Sigmoid colon (tissue), 7 donors: ENCODE measurements around the gene IGIP. TPM values are rescaled to one million over a fixed set of nuclear protein-coding genes. Genes with fewer than 3 reads are reported as not detected.
A peak's percentile ranks its signal among the peaks of the same experiment; 100 is the strongest.

Source experiments
- DNase-seq: peaks from one replicate; pipeline ENCODE4 v3.0.0-alpha.2; 2019
- H3K27ac ChIP-seq, 4 donors: fragments of 200-600 bp; sonication (generic); one replicate each; pipeline ENCODE4 v1.5.1; 2016 to 2019; ENCODE audit warnings: mild to moderate bottlenecking in 1 of 4
- H3K27me3 ChIP-seq, 3 donors: fragments of 200-600 bp; sonication (generic); one replicate each; pipeline ENCODE4 v1.5.1; 2019; ENCODE audit warnings: mild to moderate bottlenecking in 1 of 3
- H3K36me3 ChIP-seq, 4 donors: fragments of 200-600 bp; sonication (generic); one replicate each; pipeline ENCODE4 v1.5.1; 2016 to 2019
- H3K4me1 ChIP-seq, 4 donors: fragments of 200-600 bp; sonication (generic); one replicate each; pipeline ENCODE4 v1.5.1; 2017 to 2019
- H3K4me3 ChIP-seq, 4 donors: fragments of 200-600 bp; sonication (generic); one replicate each; pipeline ENCODE4 v1.5.1; 2017 to 2019; ENCODE audit warnings: mild to moderate bottlenecking in 2 of 4, moderate library complexity in 1 of 4
- H3K9me3 ChIP-seq, 4 donors: fragments of 200-600 bp in 3 of 4; sonication (generic) in 3 of 4; one replicate each; pipeline versions ENCODE4 v1.5.1 to v1.6.1; 2013 to 2019
- EP300 ChIP-seq, 4 donors: sonication (generic); formaldehyde crosslinking; IDR thresholded peaks; one replicate each; pipeline ENCODE4 v1.6.1; 2017; ENCODE audit warnings: antibody characterized with exemption in 4 of 4
- POLR2A ChIP-seq, 2 donors: fragments of 450-650 bp; IDR thresholded peaks; one replicate each; pipeline ENCODE4 v1.6.1; 2016; ENCODE audit warnings: antibody characterized with exemption in 2 of 2, mild to moderate bottlenecking in 2 of 2, moderate library complexity in 2 of 2
- POLR2AphosphoS5 ChIP-seq, 4 donors: sonication (generic); formaldehyde crosslinking; IDR thresholded peaks; one replicate each; pipeline ENCODE4 v1.6.1; 2017; ENCODE audit warnings: antibody characterized with exemption in 4 of 4
- WGBS, 2 donors: extraction: QIAGEN DNeasy Blood & Tissue Kit; methylation state at CpG; one replicate each; pipeline ENCODE4 v1.1.7; 2013; 5-methylcytosine and 5-hydroxymethylcytosine counted together
- intact Hi-C: fragments of 100-400 bp; cut with DNase I; formaldehyde crosslinking; loops from one replicate; pipeline ENCODE4 v1.15.1; 2023
- polyA plus RNA-seq, 3 donors: library from polyadenylated mRNA; stranded (reverse); fragments of 200-250 nt; gene quantifications; one replicate each; pipeline ENCODE4 v1.2.3, GENCODE V29; 2013
- total RNA-seq, 4 donors: library from RNA; depleted of rRNA; stranded (reverse); fragments of >200 nt; gene quantifications; one replicate each; pipeline ENCODE4 v1.1.0, GENCODE V29; 2016
- TF ChIP-seq, protein P1 (sequence below), 4 experiments: fragments of 450-650 bp in 3 of 4; fragments of 200-600 bp in 1 of 4; IDR thresholded peaks; one replicate each; pipeline ENCODE4 v1.5.1; 2016 to 2019; ENCODE audit warnings: antibody characterized with exemption in 4 of 4, mild to moderate bottlenecking in 3 of 4, moderate library complexity in 2 of 4
- donor health status: healthy with polysubstance abuse.
- donor health status: Bipolar disorder and iron deficiency.
- donor health status: healthy.

Gene IGIP
- total and polyA plus RNA-seq, 7 donors: 3.5 to 35.2 (median 24.7) TPM

DNA sequence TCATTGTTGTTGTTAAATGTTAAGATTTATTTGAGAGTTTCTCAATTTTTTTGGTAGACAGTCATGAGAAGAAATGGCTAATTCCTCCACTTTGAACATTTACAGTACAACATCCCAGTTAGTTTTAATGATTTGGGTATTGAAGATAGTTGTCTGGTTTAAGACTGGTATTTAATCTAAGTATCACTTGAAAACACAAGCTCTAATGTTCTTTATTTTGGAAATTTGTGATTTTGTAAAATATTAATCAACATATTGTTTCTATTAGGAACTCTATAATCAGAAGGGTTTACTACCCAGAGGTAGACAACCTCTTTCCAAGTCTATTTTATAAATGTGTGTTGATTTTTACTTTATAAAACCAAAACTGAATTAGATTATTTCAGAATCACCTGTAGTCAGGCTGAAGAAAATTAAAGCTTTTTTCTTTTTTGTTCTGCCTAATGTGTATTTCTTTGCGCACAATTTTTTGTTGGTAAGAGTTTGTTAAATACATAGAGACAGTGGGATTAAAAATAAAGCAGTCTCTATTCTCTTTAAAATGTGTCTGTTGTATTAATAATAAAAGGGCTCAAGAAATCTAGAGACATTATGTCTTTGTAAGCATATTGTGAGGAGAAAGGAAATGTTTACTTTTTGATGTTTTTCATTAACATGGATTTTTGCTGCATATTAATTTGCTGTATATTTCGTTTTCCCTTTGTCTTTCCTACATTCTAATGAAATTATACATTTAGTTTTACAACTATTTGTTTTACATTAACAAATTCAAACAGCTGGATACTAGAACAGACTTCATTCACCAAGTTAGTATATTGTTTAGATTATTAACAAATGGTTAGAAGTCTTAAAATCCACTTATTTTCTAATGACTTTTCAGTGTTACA is 15.7 kb upstream of the IGIP start:
- H3K27ac ChIP-seq: peak overlapping the region in 1 of 4 donors; percentile 98

GRCh38 chr5:140110646-140110957 is 15.1 kb upstream of the IGIP start:
- peaks cover 0 to 56% (median 44%) of the 10 kb centered on the region in 4 donors for H3K4me1 ChIP-seq
- H3K27me3 ChIP-seq: no peaks in the 10 kb centered on the region
- intact Hi-C loops: no loop called here
- no peak overlapping the region for H3K27ac ChIP-seq
- no peak overlapping the region for H3K4me3 ChIP-seq
- 68 to 81% methylated on average over 1 of the region's 1 CpG for WGBS, 2 donors
- H3K36me3 ChIP-seq: no peaks in the 10 kb centered on the region
- H3K9me3 ChIP-seq: no peaks in the 10 kb centered on the region
- DNase-seq: no peak
- TF ChIP-seq, protein P1, sequence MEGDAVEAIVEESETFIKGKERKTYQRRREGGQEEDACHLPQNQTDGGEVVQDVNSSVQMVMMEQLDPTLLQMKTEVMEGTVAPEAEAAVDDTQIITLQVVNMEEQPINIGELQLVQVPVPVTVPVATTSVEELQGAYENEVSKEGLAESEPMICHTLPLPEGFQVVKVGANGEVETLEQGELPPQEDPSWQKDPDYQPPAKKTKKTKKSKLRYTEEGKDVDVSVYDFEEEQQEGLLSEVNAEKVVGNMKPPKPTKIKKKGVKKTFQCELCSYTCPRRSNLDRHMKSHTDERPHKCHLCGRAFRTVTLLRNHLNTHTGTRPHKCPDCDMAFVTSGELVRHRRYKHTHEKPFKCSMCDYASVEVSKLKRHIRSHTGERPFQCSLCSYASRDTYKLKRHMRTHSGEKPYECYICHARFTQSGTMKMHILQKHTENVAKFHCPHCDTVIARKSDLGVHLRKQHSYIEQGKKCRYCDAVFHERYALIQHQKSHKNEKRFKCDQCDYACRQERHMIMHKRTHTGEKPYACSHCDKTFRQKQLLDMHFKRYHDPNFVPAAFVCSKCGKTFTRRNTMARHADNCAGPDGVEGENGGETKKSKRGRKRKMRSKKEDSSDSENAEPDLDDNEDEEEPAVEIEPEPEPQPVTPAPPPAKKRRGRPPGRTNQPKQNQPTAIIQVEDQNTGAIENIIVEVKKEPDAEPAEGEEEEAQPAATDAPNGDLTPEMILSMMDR (IDR thresholded peaks at IDR 0.05): no peak
- TF ChIP-seq POLR2A (IDR thresholded peaks at IDR 0.05) (no peak), EP300 (IDR thresholded peaks at IDR 0.05) (no peak), POLR2AphosphoS5 (IDR thresholded peaks at IDR 0.05) (no peak)

More for the DNA sequence above, 15.7 kb upstream of the IGIP start:
- Histone ChIP-seq H3K36me3 (no peaks in the 10 kb centered on the region), H3K27me3 (no peaks in the 10 kb centered on the region), H3K4me1 (peaks cover 0 to 50% (median 38%) of the 10 kb centered on the region in 4 donors), H3K9me3 (no peaks in the 10 kb centered on the region), H3K4me3 (no peak overlapping the region)
- WGBS, 2 donors: 69 to 81% methylated on average over 2 of the region's 2 CpGs
- no peak for DNase-seq
- intact Hi-C loops: loop anchor here (5.0 kb wide), 1 partner anchor 38 kb away; no protein-coding TSS in a partner anchor
- TF ChIP-seq, protein P1 (IDR thresholded peaks at IDR 0.05): no peak
- no peak for TF ChIP-seq POLR2AphosphoS5 (IDR thresholded peaks at IDR 0.05)

- TF ChIP-seq, protein P1 (IDR thresholded peaks at IDR 0.05): no peak
- TF ChIP-seq POLR2AphosphoS5 (IDR thresholded peaks at IDR 0.05): no peak
- no peak for TF ChIP-seq POLR2A (IDR thresholded peaks at IDR 0.05)
- TF ChIP-seq EP300 (IDR thresholded peaks at IDR 0.05): no peak
- H3K27me3 ChIP-seq: no peaks in the 10 kb centered on the region
- intact Hi-C loops: no loop called here
- H3K9me3 ChIP-seq: no peaks in the 10 kb centered on the region
- H3K27ac ChIP-seq: peak overlapping the region in 2 of 4 donors; percentile 93 to 96
- H3K36me3 ChIP-seq: no peaks in the 10 kb centered on the region
- WGBS, 2 donors: 63 to 84% methylated on average over 18 of the region's 18 CpGs
- DNase-seq: no peak
- H3K4me3 ChIP-seq: no peak overlapping the region
- H3K4me1 ChIP-seq: peaks cover 0 to 62% (median 50%) of the 10 kb centered on the region in 4 donors
Measured at GRCh38 chr5:140111011-140111858, 14.5 kb upstream of the IGIP start.

DNA sequence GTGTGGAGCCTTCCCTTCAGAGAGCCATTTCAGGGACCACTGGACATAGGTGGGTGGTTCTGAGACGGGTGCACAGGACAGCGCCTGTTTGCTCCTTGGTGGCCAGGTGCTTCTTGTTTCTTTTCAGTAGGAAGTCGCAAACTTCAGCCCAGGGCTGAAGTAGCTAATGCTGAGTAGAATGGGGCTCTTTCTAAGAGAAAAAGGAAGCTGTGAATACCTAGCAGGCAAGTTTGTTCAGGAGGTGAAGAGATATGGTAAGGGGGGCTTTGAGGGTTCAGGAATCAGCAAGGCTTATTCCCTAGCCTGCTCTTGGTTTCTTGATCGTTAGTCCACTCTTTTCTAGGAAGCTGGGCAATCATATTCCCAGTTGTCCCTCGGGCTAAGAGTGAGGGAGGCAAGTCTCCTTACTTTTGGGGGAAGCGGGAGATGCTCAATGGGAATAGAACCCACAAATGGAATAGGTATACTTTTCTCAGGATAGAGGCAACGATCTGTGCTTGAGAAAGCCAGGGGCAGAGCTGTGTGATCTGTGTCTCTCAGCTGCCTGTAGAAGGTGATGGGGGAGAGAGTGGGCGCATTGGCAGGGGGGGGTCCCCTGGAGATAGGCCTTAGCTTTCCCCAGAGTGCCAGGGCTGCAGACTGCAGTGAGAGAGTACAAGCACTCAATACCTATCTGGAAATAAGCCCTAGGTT is 13.7 kb upstream of the IGIP start:
- no peak overlapping the region for H3K4me3 ChIP-seq
- TF ChIP-seq POLR2A (IDR thresholded peaks at IDR 0.05) (no peak), EP300 (IDR thresholded peaks at IDR 0.05) (no peak), POLR2AphosphoS5 (IDR thresholded peaks at IDR 0.05) (no peak)
- TF ChIP-seq, protein P1 (IDR thresholded peaks at IDR 0.05): no peak

More for the DNA sequence above, 13.7 kb upstream of the IGIP start:
- no peaks in the 10 kb centered on the region for H3K27me3 ChIP-seq
- no peak for DNase-seq
- intact Hi-C loops: no loop called here
- H3K36me3 ChIP-seq: no peaks in the 10 kb centered on the region
- peak overlapping the region; percentile 93 to 96 (median 96) for H3K27ac ChIP-seq
- H3K4me1 ChIP-seq: peaks cover 0 to 63% (median 50%) of the 10 kb centered on the region in 4 donors
- no peaks in the 10 kb centered on the region for H3K9me3 ChIP-seq
- WGBS, 2 donors: 54 to 82% methylated on average over 8 of the region's 8 CpGs
